Activated CD8-positive, alpha-beta T cell treated with anti-CD3 and anti-CD28 coated beads for 36 hours (primary cell): ENCODE measurements around the gene FKBP4. TPM values are rescaled to one million over a fixed set of nuclear protein-coding genes. Genes with fewer than 3 reads are reported as not detected.

ENCODE experiments used
- ATAC-seq: fragments of 200-7000 bp; cut with Tn5 transposase; one replicate; pipeline ENCODE4 v1.10.0; 2021; ENCODE audit warnings: mild to moderate bottlenecking, moderate library complexity
- CTCF ChIA-PET: fragments of 350-600 bp; sonication (Branson Sonifier 250); formaldehyde crosslinking; loops from one replicate; lab custom pipeline; 2021; ENCODE audit warnings: antibody characterized with exemption; lab: Charles Lee
- POLR2A ChIA-PET: fragments of 350-600 bp; sonication (Branson Sonifier 250); formaldehyde crosslinking; loops from one replicate; lab custom pipeline; 2021; ENCODE audit warnings: antibody characterized with exemption; lab: Charles Lee
- DNase-seq: peaks from one replicate; pipeline ENCODE4 v3.0.0-alpha.2; 2020
- H3K27ac Mint-ChIP-seq: one replicate; pipeline ENCODE4 v1.8.0; 2021; ENCODE audit warnings: mild to moderate bottlenecking, mixed read lengths
- H3K27me3 Mint-ChIP-seq: one replicate; pipeline ENCODE4 v1.8.0; 2021; ENCODE audit warnings: mixed read lengths
- H3K36me3 Mint-ChIP-seq: one replicate; pipeline ENCODE4 v1.8.0; 2021; ENCODE audit warnings: low read depth, mixed read lengths
- H3K4me1 Mint-ChIP-seq: one replicate; pipeline ENCODE4 v1.8.0; 2021; ENCODE audit warnings: low read depth, mixed read lengths
- H3K4me3 Mint-ChIP-seq: one replicate; pipeline ENCODE4 v1.8.0; 2021; ENCODE audit warnings: mild to moderate bottlenecking, moderate library complexity, mixed read lengths
- H3K9me3 Mint-ChIP-seq: one replicate; pipeline ENCODE4 v1.8.0; 2021; ENCODE audit warnings: mixed read lengths
- CTCF ChIP-seq: fragments of 200-600 bp; IDR thresholded peaks from one replicate; pipeline ENCODE4 v1.8.0; 2022; ENCODE audit warnings: antibody characterized with exemption, mild to moderate bottlenecking
- intact Hi-C: fragments of 100-400 bp; cut with micrococcal nuclease; formaldehyde crosslinking; loops from one replicate; pipeline ENCODE4 v1.10.0; 2022
- total RNA-seq, 2 experiments: library from RNA; stranded (reverse); gene quantifications; one replicate each; pipeline ENCODE4 v1.2.3, GENCODE V29; 2021

Gene FKBP4
- total RNA-seq, 2 experiments from 2014 or later = 206 to 219 TPM

DNA sequence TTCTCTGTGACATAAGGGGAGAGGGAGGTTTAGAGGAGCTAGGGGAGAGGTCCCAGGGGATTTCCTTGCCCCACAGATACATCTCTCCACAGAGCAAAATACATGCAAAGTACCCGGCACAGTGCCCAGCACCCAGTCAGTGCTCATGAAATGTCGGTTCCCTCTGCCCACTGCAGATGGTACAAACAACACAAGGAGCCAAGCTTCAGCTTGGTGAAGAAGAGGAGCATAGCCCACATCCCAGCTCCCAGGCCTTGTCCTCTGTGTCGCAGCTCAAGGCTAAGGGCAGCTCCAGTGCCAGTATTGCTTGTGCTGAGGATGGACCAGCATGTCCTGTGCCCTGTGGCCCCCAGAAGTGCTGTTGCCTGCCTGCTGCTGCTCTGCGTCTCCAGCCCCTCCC, 35.0 kb upstream of the FKBP4 start:
- TF ChIP-seq CTCF = no peak
- ATAC-seq (no peak), DNase-seq (no peak)
- H3K27me3 Mint-ChIP-seq = peaks cover 6% of the 10 kb centered on the region
- H3K4me3 Mint-ChIP-seq = no peak overlapping the region
- H3K36me3 Mint-ChIP-seq = no peaks in the 10 kb centered on the region
- intact Hi-C loops = no loop called here
- H3K9me3 Mint-ChIP-seq = no peaks in the 10 kb centered on the region
- H3K4me1 Mint-ChIP-seq = no peaks in the 10 kb centered on the region
- CTCF ChIA-PET = interaction anchor here (0.9 kb wide), 1 partner anchor 24 kb away, joined by 3 read pairs; no protein-coding TSS in a partner anchor
- no peak overlapping the region for H3K27ac Mint-ChIP-seq
- POLR2A ChIA-PET = no interaction called here

GRCh38 chr12:2764398-2764797, 30.4 kb upstream of the FKBP4 start:
- ATAC-seq = no peak
- Mint-ChIP-seq H3K27me3 (no peaks in the 10 kb centered on the region), H3K9me3 (no peaks in the 10 kb centered on the region), H3K27ac (no peak overlapping the region), H3K4me3 (no peak overlapping the region), H3K4me1 (no peaks in the 10 kb centered on the region), H3K36me3 (no peaks in the 10 kb centered on the region)
- intact Hi-C loops = no loop called here
- TF ChIP-seq CTCF = no peak
- POLR2A ChIA-PET = no interaction called here
- CTCF ChIA-PET = interaction anchor here (1.5 kb wide), 1 partner anchor 19 kb away, joined by 5 read pairs; no protein-coding TSS in a partner anchor
- no peak for DNase-seq

DNA sequence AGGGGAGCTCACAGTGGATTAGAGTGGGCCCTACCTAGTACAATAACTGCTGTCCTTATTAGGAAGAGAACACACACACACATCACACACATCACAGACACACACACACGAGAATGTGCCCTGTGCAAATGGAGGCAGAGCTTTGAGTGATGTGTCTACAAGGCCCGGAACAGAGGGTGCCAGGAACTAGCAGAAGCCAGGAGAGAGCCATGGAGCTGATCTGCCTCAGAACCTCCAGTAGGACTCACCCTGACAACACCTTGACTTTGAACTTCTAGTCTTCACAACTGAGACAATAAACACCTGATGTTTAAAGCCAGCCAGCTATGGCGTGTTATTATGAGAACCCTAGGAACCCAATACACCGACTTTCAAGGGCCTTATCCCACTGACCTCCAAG, 29.7 kb upstream of the FKBP4 start:
- Mint-ChIP-seq H3K4me1 (no peaks in the 10 kb centered on the region), H3K4me3 (no peak overlapping the region), H3K36me3 (no peaks in the 10 kb centered on the region), H3K27me3 (no peaks in the 10 kb centered on the region), H3K9me3 (no peaks in the 10 kb centered on the region), H3K27ac (no peak overlapping the region)
- no peak for TF ChIP-seq CTCF
- DNase-seq = no peak
- POLR2A ChIA-PET = interaction anchor here (0.6 kb wide), 1 partner anchor 21 kb away, joined by 3 read pairs; no protein-coding TSS in a partner anchor
- CTCF ChIA-PET = interaction anchor here (1.5 kb wide), 1 partner anchor 19 kb away, joined by 5 read pairs; no protein-coding TSS in a partner anchor
- no peak for ATAC-seq
- intact Hi-C loops = no loop called here

- H3K9me3 Mint-ChIP-seq = no peaks in the 10 kb centered on the region
- no peak overlapping the region for H3K4me3 Mint-ChIP-seq
- H3K36me3 Mint-ChIP-seq = no peaks in the 10 kb centered on the region
- no peaks in the 10 kb centered on the region for H3K4me1 Mint-ChIP-seq
- CTCF ChIA-PET = no interaction called here
- intact Hi-C loops = no loop called here
- POLR2A ChIA-PET = no interaction called here
- ATAC-seq (no peak), DNase-seq (no peak)
- no peaks in the 10 kb centered on the region for H3K27me3 Mint-ChIP-seq
- TF ChIP-seq CTCF = no peak
- H3K27ac Mint-ChIP-seq = no peak overlapping the region
Observed at GRCh38 chr12:2765608-2766007, 29.2 kb upstream of the FKBP4 start.

GRCh38 chr12:2768224-2768961, 26.4 kb upstream of the FKBP4 start:
- Mint-ChIP-seq H3K4me1 (no peaks in the 10 kb centered on the region), H3K36me3 (no peaks in the 10 kb centered on the region), H3K9me3 (no peaks in the 10 kb centered on the region), H3K27ac (no peak overlapping the region), H3K4me3 (no peak overlapping the region), H3K27me3 (no peaks in the 10 kb centered on the region)
- ATAC-seq (no peak), DNase-seq (no peak)
- intact Hi-C loops = no loop called here
- no peak for TF ChIP-seq CTCF
- CTCF ChIA-PET = no interaction called here
- POLR2A ChIA-PET = interaction anchor here (0.6 kb wide), 1 partner anchor 69 kb away, joined by 4 read pairs; no protein-coding TSS in a partner anchor
